ENCODE measurements around the gene NCAM1.

DNA sequence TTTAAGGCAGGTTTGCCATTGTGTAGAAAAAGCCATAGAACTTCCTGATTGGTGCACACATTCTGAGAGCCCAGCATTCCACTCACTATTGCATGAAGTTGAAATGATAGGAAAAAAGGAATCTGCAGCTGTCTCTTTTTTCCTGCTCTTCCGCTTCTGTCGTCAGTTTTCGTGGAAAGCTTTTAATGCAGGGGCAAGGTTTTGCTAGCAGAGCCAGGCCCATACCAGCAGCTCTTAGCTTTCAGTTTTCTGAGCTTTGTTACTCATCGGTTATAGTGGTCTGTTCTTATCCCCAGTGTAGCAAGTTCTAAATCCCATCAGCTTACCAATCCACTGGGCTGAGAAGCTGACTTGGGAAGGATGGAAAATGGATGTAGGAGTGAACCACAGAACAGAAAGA lies 190.3 kb downstream of the NCAM1 start:
- TF ChIP-seq EZH2 (IDR thresholded peaks at IDR 0.05) (no peak), POLR2AphosphoS5 (IDR thresholded peaks at IDR 0.05; ENCODE audit: borderline replicate concordance, low read depth, low read length) (no peak), FOXP2 (optimal IDR thresholded peaks at IDR 0.05; ENCODE audit: control extremely low read depth, extremely low read length, insufficient read depth) (no peak)

Measured in SK-N-MC (cell line).